ENCODE results near the gene CHKA. TPM values are rescaled to one million over a fixed set of nuclear protein-coding genes. Genes with fewer than 3 reads are reported as not detected.

Gene CHKA
- total RNA-seq, 1 experiment from 2014 or later = 136 TPM

GRCh38 chr11:68166969-68167368, 45.8 kb upstream of the CHKA start:
- H3K27me3 ChIP-seq (ENCODE audit: control insufficient read depth, insufficient read depth, low read length) = no peaks in the 10 kb centered on the region
- ChIA-PET CTCF (no interaction called here), POLR2A (no interaction called here)
- in situ Hi-C loops (cut with HindIII; ENCODE audit: low pct_unique_long_range_greater_than_20kb, low sequenced_read_pairs) = no loop called here
- intact Hi-C loops (cut with micrococcal nuclease; ENCODE audit: unreplicated experiment) = no loop called here
- no peaks in the 10 kb centered on the region for H3K4me1 ChIP-seq (ENCODE audit: control insufficient read depth, insufficient read depth, low read length)
- no peak overlapping the region for H3K27ac ChIP-seq (ENCODE audit: low read length)
- H3K36me3 ChIP-seq (ENCODE audit: control insufficient read depth, insufficient read depth, low read length) = peaks cover 42% of the 10 kb centered on the region
- no peak for DNase-seq (ENCODE audit: low read depth, low spot score)
- H3K4me3 ChIP-seq (ENCODE audit: low read depth in 2 of 2, low read length in 2 of 2) = no peak overlapping the region
- no TSS peak for BruUV-seq (replicated peaks)
- H3K9me3 ChIP-seq (ENCODE audit: control insufficient read depth, insufficient read depth, low read depth, low read length) = no peaks in the 10 kb centered on the region
- no peak for ATAC-seq
- TF ChIP-seq REST (IDR thresholded peaks at IDR 0.05; ENCODE audit: insufficient read depth in 1 of 2, low read depth in 2 of 2, low read length in 1 of 2) (no peak), TCF7L2 (IDR thresholded peaks at IDR 0.05; ENCODE audit: low read depth, low read length) (no peak), POLR2AphosphoS5 (IDR thresholded peaks at IDR 0.05; ENCODE audit: low read depth, low read length) (no peak), SIN3A (IDR thresholded peaks at IDR 0.05; ENCODE audit: borderline replicate concordance, insufficient read depth, low read depth, low read length) (no peak), CTCF (IDR thresholded peaks at IDR 0.05) (no peak)

GRCh38 chr11:68165601-68166000, 44.4 kb upstream of the CHKA start:
- CTCF ChIA-PET = no interaction called here
- in situ Hi-C loops (cut with HindIII; ENCODE audit: low pct_unique_long_range_greater_than_20kb, low sequenced_read_pairs) = no loop called here

GRCh38 chr11:68164437-68164836, 43.2 kb upstream of the CHKA start:
- Histone ChIP-seq H3K27ac (ENCODE audit: low read length) (no peak overlapping the region), H3K36me3 (ENCODE audit: control insufficient read depth, insufficient read depth, low read length) (peaks cover 24% of the 10 kb centered on the region), H3K9me3 (ENCODE audit: control insufficient read depth, insufficient read depth, low read depth, low read length) (no peaks in the 10 kb centered on the region), H3K4me3 (ENCODE audit: low read depth in 2 of 2, low read length in 2 of 2) (no peak overlapping the region), H3K4me1 (ENCODE audit: control insufficient read depth, insufficient read depth, low read length) (no peaks in the 10 kb centered on the region), H3K27me3 (ENCODE audit: control insufficient read depth, insufficient read depth, low read length) (no peaks in the 10 kb centered on the region)
- ChIA-PET CTCF (interaction anchor here (0.9 kb wide), 1 partner anchor 36 kb away, joined by 8 read pairs; no protein-coding TSS in a partner anchor), POLR2A (no interaction called here)
- TF ChIP-seq SIN3A (IDR thresholded peaks at IDR 0.05; ENCODE audit: borderline replicate concordance, insufficient read depth, low read depth, low read length) = no peak
- intact Hi-C loops (cut with micrococcal nuclease; ENCODE audit: unreplicated experiment) = no loop called here
- ATAC-seq (peak; percentile 49; the same call in 1 of the 2 replicates), DNase-seq (ENCODE audit: low read depth, low spot score) (no peak)
- in situ Hi-C loops (cut with HindIII; ENCODE audit: low pct_unique_long_range_greater_than_20kb, low sequenced_read_pairs) = no loop called here
- no TSS peak for BruUV-seq (replicated peaks)

More at GRCh38 chr11:68165601-68166000, 44.4 kb upstream of the CHKA start:
- Histone ChIP-seq H3K4me1 (ENCODE audit: control insufficient read depth, insufficient read depth, low read length) (no peaks in the 10 kb centered on the region), H3K9me3 (ENCODE audit: control insufficient read depth, insufficient read depth, low read depth, low read length) (no peaks in the 10 kb centered on the region), H3K27me3 (ENCODE audit: control insufficient read depth, insufficient read depth, low read length) (no peaks in the 10 kb centered on the region), H3K36me3 (ENCODE audit: control insufficient read depth, insufficient read depth, low read length) (peaks cover 30% of the 10 kb centered on the region), H3K27ac (ENCODE audit: low read length) (no peak overlapping the region), H3K4me3 (ENCODE audit: low read depth in 2 of 2, low read length in 2 of 2) (no peak overlapping the region)
- TF ChIP-seq POLR2AphosphoS5 (IDR thresholded peaks at IDR 0.05; ENCODE audit: low read depth, low read length) = no peak
- DNase-seq (ENCODE audit: low read depth, low spot score) = no peak
- ATAC-seq = no peak
- no TSS peak for BruUV-seq (replicated peaks)
- intact Hi-C loops (cut with micrococcal nuclease; ENCODE audit: unreplicated experiment) = no loop called here
- POLR2A ChIA-PET = no interaction called here

Measured in Panc1 (cell line).